Stimulated activated CD4-positive, alpha-beta T cell treated with anti-CD3 and anti-CD28 coated beads, TNF-alpha, amount 100 ng/mL, for 4 hours (primary cell): ENCODE measurements around the gene DPPA2.

Source experiments
- DNase-seq, 3 experiments: peaks; one replicate each; pipeline ENCODE4 v3.0.0-alpha.2; 2020; ENCODE audit warnings: low read depth in 3 of 3

DPPA2 gene

DNA sequence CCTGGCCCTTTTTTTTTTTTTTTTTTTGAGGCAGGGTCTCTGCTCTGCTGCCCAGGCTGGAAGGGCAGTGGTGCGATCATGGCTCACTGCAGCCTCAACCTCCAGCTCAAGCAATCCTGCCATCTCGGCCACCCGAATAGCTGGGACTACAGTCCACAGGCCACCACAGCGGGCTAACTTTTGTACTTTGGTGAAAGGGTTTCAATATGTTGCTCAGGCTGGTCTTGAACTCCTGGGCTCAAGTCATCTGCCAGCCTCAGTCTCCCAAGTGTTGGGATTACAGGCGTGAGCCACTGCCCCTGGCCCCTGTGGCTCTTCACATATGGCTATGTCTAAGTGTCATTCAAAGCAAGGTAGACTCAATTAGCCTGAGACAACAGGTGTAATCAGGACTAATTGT lies 8.8 kb upstream of the DPPA2 start:
- DNase-seq: no peak

- DNase-seq: no peak
These were observed 3.3 kb downstream of the DPPA2 start for GRCh38 chr3:109313061-109313460.

DNA sequence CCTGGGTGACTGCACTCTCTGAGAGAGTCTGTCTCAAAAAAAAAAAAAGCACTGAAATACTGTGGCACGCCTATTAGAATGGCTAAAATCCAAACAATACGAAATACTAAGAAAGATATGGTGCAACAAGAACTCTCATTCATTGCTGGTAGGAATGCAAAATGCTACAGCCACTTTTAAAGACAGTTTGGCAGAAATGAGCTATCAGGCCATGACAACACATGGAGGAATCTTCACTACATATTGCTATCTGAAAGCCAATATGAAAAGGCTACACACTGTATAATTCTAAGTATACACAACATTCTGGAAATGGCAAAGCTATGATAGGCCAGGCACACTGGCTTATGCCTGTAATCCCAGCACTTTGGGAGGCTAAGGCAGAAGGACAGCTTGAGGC lies 18.8 kb downstream of the DPPA2 start:
- no peak for DNase-seq

DNA sequence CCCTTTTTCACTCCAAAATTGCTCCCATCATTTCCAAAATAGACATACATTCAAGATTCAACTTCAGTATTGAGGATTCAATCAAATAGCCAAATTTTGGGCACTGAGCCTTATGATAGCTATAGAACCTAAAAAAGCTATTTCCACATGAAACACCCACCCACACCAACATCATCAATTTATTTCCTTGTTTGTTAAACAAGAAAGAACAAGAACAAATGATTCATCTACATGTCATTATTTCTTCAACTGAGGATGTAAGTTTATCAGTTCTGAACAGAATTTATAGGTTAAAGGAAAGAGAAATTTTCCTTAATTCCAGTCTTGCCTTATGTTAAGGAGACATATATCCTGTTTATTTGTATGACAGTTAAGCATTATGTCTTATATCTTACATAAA lies 32.2 kb downstream of the DPPA2 start:
- no peak for DNase-seq

- no peak for DNase-seq
These were observed 37.8 kb downstream of the DPPA2 start for GRCh38 chr3:109278546-109278945.

GRCh38 chr3:109278141-109278540 lies 38.2 kb downstream of the DPPA2 start:
- DNase-seq: no peak

DNA sequence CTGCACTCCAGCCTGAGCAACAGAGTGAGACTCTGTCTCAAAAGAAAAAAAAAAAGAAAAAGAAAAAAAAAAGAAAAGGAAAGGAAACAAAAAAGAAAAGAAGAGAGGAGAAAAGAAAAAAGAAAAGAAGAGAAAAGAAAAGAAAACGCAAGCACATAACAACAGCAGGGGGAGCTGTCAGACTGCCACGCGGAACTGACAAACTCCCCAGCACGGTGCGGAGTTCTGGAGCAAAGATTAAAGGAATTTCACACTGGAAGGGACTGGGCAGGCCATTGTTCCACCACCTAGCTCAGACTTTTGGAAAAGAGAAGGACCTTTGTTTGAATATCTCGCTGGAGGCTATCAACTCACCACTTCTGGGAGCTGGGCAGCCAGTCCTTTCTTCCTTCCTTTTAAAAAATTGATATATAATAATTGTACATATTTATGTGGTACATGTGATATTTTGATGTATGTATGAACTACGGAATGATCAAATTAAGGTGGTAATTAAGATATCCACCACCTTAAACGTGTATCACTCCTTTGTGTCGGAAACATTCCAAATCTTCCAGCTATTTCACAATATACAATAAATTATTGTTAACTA lies 40.5 kb downstream of the DPPA2 start:
- DNase-seq: no peak

- no peak for DNase-seq
These were observed 45.5 kb downstream of the DPPA2 start for GRCh38 chr3:109270779-109271178.

- no peak for DNase-seq
These were observed 46.6 kb downstream of the DPPA2 start for GRCh38 chr3:109269577-109270275.

- DNase-seq: no peak
These were observed 48.1 kb downstream of the DPPA2 start for GRCh38 chr3:109268181-109268580.

- no peak for DNase-seq
These were observed 51.0 kb downstream of the DPPA2 start for GRCh38 chr3:109265295-109265694.

DNA sequence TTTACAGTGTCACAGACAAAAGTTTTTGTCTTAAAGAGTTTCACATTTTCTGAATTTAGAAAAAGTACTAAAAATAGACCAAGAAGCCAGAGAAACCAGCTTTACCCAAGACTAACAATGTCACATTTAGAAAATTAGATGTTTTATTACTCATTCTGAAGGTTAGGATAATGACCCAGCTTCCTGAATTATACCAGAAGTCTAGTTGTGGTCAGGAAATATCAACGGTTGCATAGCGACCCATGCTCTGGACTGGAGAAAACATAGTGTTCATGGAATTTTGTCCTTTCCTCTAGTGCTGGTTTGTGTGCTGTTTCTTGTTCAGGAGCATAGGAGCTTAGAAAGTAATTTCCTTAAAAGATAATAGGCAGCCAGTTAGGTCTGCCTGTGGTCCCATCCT lies 59.0 kb downstream of the DPPA2 start:
- no peak for DNase-seq

- DNase-seq: no peak
These were observed 61.5 kb downstream of the DPPA2 start for GRCh38 chr3:109254770-109255169.

DNA sequence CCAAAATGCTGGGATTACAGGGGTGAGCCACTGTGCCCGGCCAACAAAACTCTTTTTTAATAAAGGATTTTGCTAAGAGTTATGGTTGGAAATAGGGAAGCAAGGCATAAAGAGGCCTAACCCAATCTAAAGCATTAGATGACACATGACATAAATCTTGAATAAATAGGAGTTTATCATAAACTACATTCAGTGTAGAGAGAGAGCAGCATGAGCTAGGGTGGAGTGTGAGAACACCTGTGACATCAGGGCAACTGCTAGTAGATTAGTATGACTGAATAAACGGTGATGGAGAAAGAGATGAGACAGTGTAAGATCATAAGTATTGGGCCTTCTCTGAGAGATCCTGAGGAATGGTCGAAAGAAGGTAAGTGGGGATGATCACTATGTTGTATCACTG lies 63.7 kb downstream of the DPPA2 start:
- DNase-seq: no peak
